LNCAP (cell line): Measurements from ENCODE around the gene NUDT15.

Source experiments
- TF ChIP-seq, protein P1 (sequence below): fragments of 450-650 bp; IDR thresholded peaks from 2 replicates; pipeline ENCODE4 v1.5.1; 2017; ENCODE audit warnings: mild to moderate bottlenecking

Gene NUDT15

DNA sequence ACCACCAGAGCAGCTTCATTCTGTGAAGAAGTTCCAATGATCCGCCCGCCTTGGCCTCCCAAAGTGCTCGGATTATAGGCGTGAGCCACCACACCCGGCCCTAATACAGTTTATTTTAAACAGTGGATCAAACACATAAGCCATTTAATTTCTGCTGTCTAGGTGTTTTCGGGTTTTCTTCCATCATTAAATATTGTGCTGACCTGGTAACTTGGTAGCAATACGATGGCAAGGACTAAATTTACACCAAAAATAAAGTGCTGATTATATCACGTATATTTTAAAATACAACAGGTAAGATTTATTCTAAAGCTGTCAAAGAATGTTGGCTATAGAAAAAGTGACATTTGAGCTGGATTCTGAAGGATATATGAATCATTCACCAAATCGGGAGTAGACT lies 56.1 kb downstream of the NUDT15 start:
- TF ChIP-seq, protein P1, sequence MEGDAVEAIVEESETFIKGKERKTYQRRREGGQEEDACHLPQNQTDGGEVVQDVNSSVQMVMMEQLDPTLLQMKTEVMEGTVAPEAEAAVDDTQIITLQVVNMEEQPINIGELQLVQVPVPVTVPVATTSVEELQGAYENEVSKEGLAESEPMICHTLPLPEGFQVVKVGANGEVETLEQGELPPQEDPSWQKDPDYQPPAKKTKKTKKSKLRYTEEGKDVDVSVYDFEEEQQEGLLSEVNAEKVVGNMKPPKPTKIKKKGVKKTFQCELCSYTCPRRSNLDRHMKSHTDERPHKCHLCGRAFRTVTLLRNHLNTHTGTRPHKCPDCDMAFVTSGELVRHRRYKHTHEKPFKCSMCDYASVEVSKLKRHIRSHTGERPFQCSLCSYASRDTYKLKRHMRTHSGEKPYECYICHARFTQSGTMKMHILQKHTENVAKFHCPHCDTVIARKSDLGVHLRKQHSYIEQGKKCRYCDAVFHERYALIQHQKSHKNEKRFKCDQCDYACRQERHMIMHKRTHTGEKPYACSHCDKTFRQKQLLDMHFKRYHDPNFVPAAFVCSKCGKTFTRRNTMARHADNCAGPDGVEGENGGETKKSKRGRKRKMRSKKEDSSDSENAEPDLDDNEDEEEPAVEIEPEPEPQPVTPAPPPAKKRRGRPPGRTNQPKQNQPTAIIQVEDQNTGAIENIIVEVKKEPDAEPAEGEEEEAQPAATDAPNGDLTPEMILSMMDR, result no peak

DNA sequence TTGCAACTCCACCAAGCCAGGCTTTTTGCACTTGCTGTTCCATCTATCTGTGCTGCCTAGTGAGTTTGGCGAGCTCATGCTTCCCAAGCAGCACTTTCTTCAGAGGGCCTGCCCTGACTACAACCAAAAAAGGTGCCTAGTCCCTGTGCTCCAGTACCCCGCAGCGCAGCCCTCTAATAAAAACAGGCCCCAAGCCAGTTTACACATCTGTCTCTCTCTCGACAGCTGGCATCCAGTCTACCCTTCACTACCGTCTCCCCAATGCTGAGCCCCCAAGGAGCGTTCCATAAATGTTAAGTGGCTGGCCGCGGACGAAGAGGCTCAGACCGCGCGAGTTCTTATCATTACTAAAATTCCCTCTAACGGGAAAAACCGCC lies 56.9 kb downstream of the NUDT15 start:
- TF ChIP-seq, protein P1, result no peak

DNA sequence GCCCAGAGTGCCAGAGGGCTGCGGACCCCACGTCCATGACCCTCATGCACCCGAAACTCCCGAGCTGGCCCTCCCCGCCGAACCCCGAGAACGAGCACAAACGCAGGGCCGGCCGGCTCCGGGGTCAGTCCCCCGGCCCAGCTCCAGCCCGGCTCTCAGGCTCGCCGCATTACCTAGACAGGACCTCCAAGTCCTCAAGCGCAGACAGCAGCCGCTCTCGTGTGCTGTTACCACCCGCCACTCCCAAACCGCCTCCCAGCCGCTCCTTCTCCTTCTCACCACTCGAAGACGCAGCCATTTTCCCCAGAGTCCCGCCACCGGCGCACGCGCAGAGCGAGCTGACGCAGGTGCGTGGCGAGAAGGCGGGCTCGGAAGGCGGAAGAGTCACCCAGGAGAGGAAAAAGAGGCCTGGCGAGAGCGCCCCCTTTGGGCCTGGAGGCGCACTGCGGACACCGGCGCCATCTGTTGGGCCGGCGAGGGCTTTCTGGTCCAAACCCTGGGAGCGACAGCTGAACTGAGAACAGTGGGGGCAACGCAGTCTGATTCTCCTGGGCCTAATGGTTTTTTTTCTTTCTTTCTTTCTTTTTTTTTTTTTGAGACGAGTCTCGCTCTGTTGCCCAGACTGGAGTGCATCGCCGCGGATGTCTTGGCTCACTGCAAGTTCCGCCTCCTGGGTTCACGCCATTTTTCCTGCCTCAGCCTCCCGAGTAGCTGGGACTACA lies 57.4 kb downstream of the NUDT15 start, which contains the start of gene MED4:
Gene MED4, minus strand, starts transcription at position 324 of the 722 bp plus-strand sequence. Its CDS starts 26 bp downstream, at position 298.
- TF ChIP-seq, protein P1, result peak; percentile 95

DNA sequence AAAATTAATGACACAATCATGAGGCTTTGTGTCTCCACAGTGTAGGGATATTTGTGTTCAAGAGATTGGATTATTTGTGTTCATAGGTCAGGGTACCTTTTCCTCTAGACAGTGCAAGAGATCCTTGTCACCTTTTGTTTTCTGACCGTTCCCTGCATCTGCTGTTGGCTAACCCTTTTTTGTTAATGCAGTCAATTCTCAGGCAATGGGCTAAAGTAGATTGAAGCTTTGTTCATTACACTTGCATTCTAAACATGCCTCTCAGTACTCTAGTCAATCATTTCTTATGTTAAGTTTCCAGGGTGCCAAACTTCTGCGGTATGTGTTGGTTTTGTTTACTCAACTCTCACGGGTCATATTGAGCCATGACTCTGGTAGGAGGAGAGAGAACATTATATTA lies 59.1 kb downstream of the NUDT15 start:
- TF ChIP-seq, protein P1, result no peak
